HCEC 1CT (cell line): ENCODE measurements around the gene FUS.
"Not testable (repeated sequence)": the region's sequence is repeated elsewhere in the genome, so short reads cannot be mapped to it uniquely, and the experiment has no call there.

Experiments
- DNase-seq: peaks from one replicate; pipeline ENCODE4 v3.0.0-alpha.2; 2017

FUS gene

GRCh38 chr16:31179747-31180459, at the start of gene FUS:
Gene FUS, plus strand, starts transcription at chr16:31180139. Its CDS starts 76 bp downstream, at chr16:31180215.
- peak; percentile 76 for DNase-seq

- no peak for DNase-seq
Observed at GRCh38 chr16:31130336-31130891, 49.5 kb upstream of the FUS start.

- DNase-seq = no peak
Observed at GRCh38 chr16:31130899-31131298, 49.0 kb upstream of the FUS start.

GRCh38 chr16:31131416-31131815, 48.5 kb upstream of the FUS start:
- no peak for DNase-seq

- DNase-seq = no peak
Observed at GRCh38 chr16:31131841-31132271, 48.1 kb upstream of the FUS start.

GRCh38 chr16:31132303-31132979, 47.5 kb upstream of the FUS start:
- DNase-seq = no peak

GRCh38 chr16:31133046-31133501, 46.9 kb upstream of the FUS start:
- no peak for DNase-seq

- no peak for DNase-seq
Observed at GRCh38 chr16:31134091-31134571, 45.8 kb upstream of the FUS start.

GRCh38 chr16:31134625-31135534, 45.1 kb upstream of the FUS start:
- no peak for DNase-seq

GRCh38 chr16:31135535-31136286, 44.2 kb upstream of the FUS start, which contains the start of gene PRSS8:
Gene PRSS8, minus strand, starts transcription at chr16:31135727. Its CDS starts 229 bp downstream, at chr16:31135498.
- DNase-seq = no peak

GRCh38 chr16:31136287-31136662, 43.7 kb upstream of the FUS start:
- DNase-seq = no peak

- DNase-seq = not testable (repeated sequence)
Observed at GRCh38 chr16:31136822-31137499, 43.0 kb upstream of the FUS start.

GRCh38 chr16:31138621-31139578, 41.0 kb upstream of the FUS start:
- peak; percentile 57 for DNase-seq

GRCh38 chr16:31141071-31141469, 38.9 kb upstream of the FUS start:
- DNase-seq = not testable (repeated sequence)

- DNase-seq = no peak
Observed at GRCh38 chr16:31141489-31142108, 38.3 kb upstream of the FUS start.

- peak; percentile 98 for DNase-seq
Observed at GRCh38 chr16:31142109-31143010, 37.6 kb upstream of the FUS start.

GRCh38 chr16:31143011-31143693, 36.8 kb upstream of the FUS start:
- DNase-seq = no peak

GRCh38 chr16:31143694-31144148, 36.2 kb upstream of the FUS start:
- DNase-seq = no peak
